GM23338 (cell line): ENCODE results near the gene CPD. TPM values are rescaled to one million over a fixed set of nuclear protein-coding genes. Genes with fewer than 3 reads are reported as not detected.

ENCODE experiments used
- ATAC-seq: fragments of 200-7000 bp; cut with Tn5 transposase; 3 replicates; pipeline ENCODE4 v1.9.1; 2020
- DNase-seq: peaks from one replicate; pipeline ENCODE4 v3.0.0-alpha.2; 2015; ENCODE audit warnings: low spot score
- H2AFZ ChIP-seq: fragments of 200-600 bp; sonication (generic); 2 replicates; pipeline ENCODE4 v1.8.0; 2016; ENCODE audit warnings: antibody characterized with exemption, mild to moderate bottlenecking, moderate library complexity
- H3F3A ChIP-seq: fragments of 200-600 bp; sonication (generic); replicated peaks from 2 replicates; pipeline ENCODE4 v1.8.0; 2017; ENCODE audit warnings: antibody characterized with exemption, mixed run types, low read depth
- H3K27ac ChIP-seq: fragments of 200-600 bp; sonication (generic); 2 replicates; pipeline ENCODE4 v1.6.1; 2016; ENCODE audit warnings: low read depth
- H3K27me3 ChIP-seq: fragments of 200-600 bp; sonication (generic); 2 replicates; pipeline ENCODE4 v1.8.0; 2016; ENCODE audit warnings: mild to moderate bottlenecking, mixed run types, moderate library complexity; ENCODE audit not compliant: insufficient read depth
- H3K36me3 ChIP-seq: fragments of 200-600 bp; sonication (generic); 2 replicates; pipeline ENCODE4 v1.8.0; 2016; ENCODE audit warnings: mild to moderate bottlenecking; ENCODE audit not compliant: insufficient read depth
- H3K4me1 ChIP-seq: fragments of 200-600 bp; sonication (generic); 2 replicates; pipeline ENCODE4 v1.8.0; 2016; ENCODE audit warnings: mild to moderate bottlenecking, moderate library complexity; ENCODE audit not compliant: insufficient read depth
- H3K4me2 ChIP-seq: fragments of 200-600 bp; sonication (generic); 2 replicates; pipeline ENCODE4 v1.7.1; 2017; ENCODE audit warnings: mixed run types
- H3K4me3 ChIP-seq: fragments of 200-600 bp; sonication (generic); 2 replicates; pipeline ENCODE4 v1.6.1; 2016; ENCODE audit warnings: mixed run types
- H3K79me2 ChIP-seq: fragments of 200-600 bp; sonication (generic); replicated peaks from 2 replicates; pipeline ENCODE4 v1.8.0; 2017; ENCODE audit warnings: mild to moderate bottlenecking; ENCODE audit not compliant: insufficient read depth
- H3K9me2 ChIP-seq: fragments of 200-600 bp; sonication (generic); 2 replicates; pipeline ENCODE4 v1.8.0; 2017; ENCODE audit not compliant: insufficient read depth
- H4K20me1 ChIP-seq: fragments of 200-600 bp; sonication (generic); replicated peaks from 2 replicates; pipeline ENCODE4 v1.8.0; 2017; ENCODE audit warnings: mild to moderate bottlenecking; ENCODE audit not compliant: insufficient read depth
- H3K27ac Mint-ChIP-seq: 2 replicates; pipeline ENCODE4 v1.8.0; 2020; ENCODE audit warnings: inconsistent platforms, mild to moderate bottlenecking, moderate library complexity, mixed read lengths
- H3K27me3 Mint-ChIP-seq: 3 replicates; pipeline ENCODE4 v1.8.0; 2022; ENCODE audit warnings: low read depth, mild to moderate bottlenecking, moderate library complexity, mixed read lengths, inconsistent platforms; ENCODE audit not compliant: insufficient read depth, poor library complexity
- H3K36me3 Mint-ChIP-seq: 3 replicates; pipeline ENCODE4 v1.8.0; 2021; ENCODE audit warnings: low read depth, mild to moderate bottlenecking, inconsistent platforms, moderate library complexity, mixed read lengths
- H3K4me1 Mint-ChIP-seq: 3 replicates; pipeline ENCODE4 v1.8.0; 2020; ENCODE audit warnings: mild to moderate bottlenecking, inconsistent platforms, mixed read lengths
- H3K4me3 Mint-ChIP-seq: 3 replicates; pipeline ENCODE4 v1.8.0; 2021; ENCODE audit warnings: moderate library complexity, mild to moderate bottlenecking, inconsistent platforms, mixed read lengths
- H3K9me3 Mint-ChIP-seq: 3 replicates; pipeline ENCODE4 v1.8.0; 2020; ENCODE audit warnings: moderate library complexity, mild to moderate bottlenecking, inconsistent platforms, mixed read lengths
- CREB1 ChIP-seq: fragments of 250-450 bp; sonication (Bioruptor Pico); IDR thresholded peaks from 2 replicates; pipeline ENCODE4 v1.5.0; 2020; ENCODE audit warnings: low read depth, mild to moderate bottlenecking, moderate library complexity
- EZH2 ChIP-seq: fragments of 200-600 bp; sonication (generic); IDR thresholded peaks from one replicate; pipeline ENCODE4 v1.8.0; 2017; ENCODE audit warnings: antibody characterized with exemption, mild to moderate bottlenecking, low read depth; ENCODE audit not compliant: unreplicated experiment
- EZH2phosphoT487 ChIP-seq: fragments of 200-600 bp; sonication (generic); IDR thresholded peaks from one replicate; pipeline ENCODE4 v1.8.1; 2018; ENCODE audit warnings: antibody characterized with exemption; ENCODE audit not compliant: unreplicated experiment
- JUNB ChIP-seq: IDR thresholded peaks from one replicate; pipeline ENCODE4 v1.6.1; 2016; ENCODE audit warnings: antibody characterized with exemption; ENCODE audit not compliant: unreplicated experiment
- NANOG ChIP-seq: IDR thresholded peaks from 2 replicates; pipeline ENCODE4 v1.6.1; 2016; ENCODE audit warnings: antibody characterized with exemption, borderline replicate concordance
- POLR2AphosphoS5 ChIP-seq: IDR thresholded peaks from 2 replicates; pipeline ENCODE4 v1.6.1; 2016; ENCODE audit warnings: antibody characterized with exemption, low read depth
- STAT1 ChIP-seq: IDR thresholded peaks from one replicate; pipeline ENCODE4 v1.6.1; 2016; ENCODE audit warnings: antibody characterized with exemption; ENCODE audit not compliant: unreplicated experiment
- ZNF114 ChIP-seq: fragments of 250-450 bp; sonication (Bioruptor Pico); IDR thresholded peaks from 2 replicates; pipeline ENCODE4 v1.5.0; 2020; ENCODE audit warnings: mild to moderate bottlenecking, moderate library complexity
- ZNF331 ChIP-seq: fragments of 250-450 bp; sonication (Bioruptor Pico); IDR thresholded peaks from 2 replicates; pipeline ENCODE4 v1.5.0; 2020; ENCODE audit warnings: low read depth, mild to moderate bottlenecking, moderate library complexity
- polyA plus RNA-seq: library from polyadenylated mRNA; unstranded; fragments of >200 nt; fragmentation: Nextera tagmentation; extraction: Ambion mirVana; gene quantifications from 2 replicates; pipeline ENCODE4 v1.2.1, GENCODE V29; 2016
- total RNA-seq: library from RNA; depleted of rRNA; stranded (reverse); fragments of >200 nt; shearing (Covaris generic); gene quantifications from 2 replicates; pipeline ENCODE4 v1.2.3, GENCODE V29; 2014
- TF ChIP-seq, protein P1 (sequence below), 2 experiments: fragments of 200-600 bp in 1 of 2; sonication (generic) in 1 of 2; conservative IDR thresholded peaks; 2 replicates each; pipeline versions ENCODE4 v1.5.1 to v1.6.1; 2016 to 2017; ENCODE audit warnings: antibody characterized with exemption in 2 of 2, low read depth in 2 of 2, mild to moderate bottlenecking in 2 of 2, moderate library complexity in 1 of 2
- TF ChIP-seq, protein P2 (sequence below): IDR thresholded peaks from one replicate; pipeline ENCODE4 v1.6.1; 2018; ENCODE audit warnings: antibody characterized with exemption; ENCODE audit not compliant: unreplicated experiment
- TF ChIP-seq, protein P3 (sequence below): IDR thresholded peaks from 2 replicates; pipeline ENCODE4 v1.6.1; 2016; ENCODE audit warnings: antibody characterized with exemption
- TF ChIP-seq, protein P4 (sequence below): fragments of 250-450 bp; sonication (Bioruptor Pico); IDR thresholded peaks from 2 replicates; pipeline ENCODE4 v1.5.0; 2020; ENCODE audit warnings: mild to moderate bottlenecking, moderate library complexity

The CPD gene
- total and polyA plus RNA-seq, 2 experiments from 2014 or later = 6.2 to 57.8 TPM

DNA sequence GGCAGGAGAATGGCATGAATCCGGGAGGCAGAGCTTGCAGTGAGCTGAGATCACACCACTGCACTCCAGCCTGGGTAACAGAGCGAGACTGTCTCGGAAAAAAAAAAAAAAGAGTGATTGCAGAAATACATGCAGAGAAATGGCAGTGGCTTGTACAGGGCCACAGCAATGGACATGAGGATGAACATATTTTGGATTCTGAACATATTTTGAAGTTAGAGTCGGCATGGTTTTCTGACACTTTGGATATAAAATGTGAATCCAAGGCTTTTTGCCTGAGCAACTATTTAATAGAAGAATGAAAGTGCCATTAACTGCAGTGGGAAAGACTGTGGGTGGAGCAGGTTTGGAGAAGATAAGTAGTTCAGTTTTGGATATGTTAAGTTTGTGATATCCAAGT is 35.8 kb downstream of the CPD start:
- Histone ChIP-seq H2AFZ (no peak overlapping the region), H3K9me2 (no peaks in the 10 kb centered on the region), H3K79me2 (0 out of 2 replicates have a peak, but pooled peaks cover 4% of the 10 kb centered on the region), H3K27me3 (no peaks in the 10 kb centered on the region), H3K4me2 (no peak overlapping the region), H3K4me1 (no peaks in the 10 kb centered on the region), H3K4me3 (no peak overlapping the region), H3K36me3 (no peaks in the 10 kb centered on the region), H3F3A (no peaks in the 10 kb centered on the region), H4K20me1 (no peaks in the 10 kb centered on the region; the same call in none of the 2 replicates), H3K27ac (no peak overlapping the region)
- TF ChIP-seq EZH2phosphoT487 = no peak
- TF ChIP-seq NANOG = no peak
- TF ChIP-seq JUNB = no peak
- no peak for TF ChIP-seq CREB1 (CRISPR knock-in tag)
- no peak for TF ChIP-seq POLR2AphosphoS5
- TF ChIP-seq, protein P1, sequence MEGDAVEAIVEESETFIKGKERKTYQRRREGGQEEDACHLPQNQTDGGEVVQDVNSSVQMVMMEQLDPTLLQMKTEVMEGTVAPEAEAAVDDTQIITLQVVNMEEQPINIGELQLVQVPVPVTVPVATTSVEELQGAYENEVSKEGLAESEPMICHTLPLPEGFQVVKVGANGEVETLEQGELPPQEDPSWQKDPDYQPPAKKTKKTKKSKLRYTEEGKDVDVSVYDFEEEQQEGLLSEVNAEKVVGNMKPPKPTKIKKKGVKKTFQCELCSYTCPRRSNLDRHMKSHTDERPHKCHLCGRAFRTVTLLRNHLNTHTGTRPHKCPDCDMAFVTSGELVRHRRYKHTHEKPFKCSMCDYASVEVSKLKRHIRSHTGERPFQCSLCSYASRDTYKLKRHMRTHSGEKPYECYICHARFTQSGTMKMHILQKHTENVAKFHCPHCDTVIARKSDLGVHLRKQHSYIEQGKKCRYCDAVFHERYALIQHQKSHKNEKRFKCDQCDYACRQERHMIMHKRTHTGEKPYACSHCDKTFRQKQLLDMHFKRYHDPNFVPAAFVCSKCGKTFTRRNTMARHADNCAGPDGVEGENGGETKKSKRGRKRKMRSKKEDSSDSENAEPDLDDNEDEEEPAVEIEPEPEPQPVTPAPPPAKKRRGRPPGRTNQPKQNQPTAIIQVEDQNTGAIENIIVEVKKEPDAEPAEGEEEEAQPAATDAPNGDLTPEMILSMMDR (conservative IDR thresholded peaks at IDR 0.05; ENCODE audit: low read depth in 2 of 2) = no peak
- TF ChIP-seq, protein P2, sequence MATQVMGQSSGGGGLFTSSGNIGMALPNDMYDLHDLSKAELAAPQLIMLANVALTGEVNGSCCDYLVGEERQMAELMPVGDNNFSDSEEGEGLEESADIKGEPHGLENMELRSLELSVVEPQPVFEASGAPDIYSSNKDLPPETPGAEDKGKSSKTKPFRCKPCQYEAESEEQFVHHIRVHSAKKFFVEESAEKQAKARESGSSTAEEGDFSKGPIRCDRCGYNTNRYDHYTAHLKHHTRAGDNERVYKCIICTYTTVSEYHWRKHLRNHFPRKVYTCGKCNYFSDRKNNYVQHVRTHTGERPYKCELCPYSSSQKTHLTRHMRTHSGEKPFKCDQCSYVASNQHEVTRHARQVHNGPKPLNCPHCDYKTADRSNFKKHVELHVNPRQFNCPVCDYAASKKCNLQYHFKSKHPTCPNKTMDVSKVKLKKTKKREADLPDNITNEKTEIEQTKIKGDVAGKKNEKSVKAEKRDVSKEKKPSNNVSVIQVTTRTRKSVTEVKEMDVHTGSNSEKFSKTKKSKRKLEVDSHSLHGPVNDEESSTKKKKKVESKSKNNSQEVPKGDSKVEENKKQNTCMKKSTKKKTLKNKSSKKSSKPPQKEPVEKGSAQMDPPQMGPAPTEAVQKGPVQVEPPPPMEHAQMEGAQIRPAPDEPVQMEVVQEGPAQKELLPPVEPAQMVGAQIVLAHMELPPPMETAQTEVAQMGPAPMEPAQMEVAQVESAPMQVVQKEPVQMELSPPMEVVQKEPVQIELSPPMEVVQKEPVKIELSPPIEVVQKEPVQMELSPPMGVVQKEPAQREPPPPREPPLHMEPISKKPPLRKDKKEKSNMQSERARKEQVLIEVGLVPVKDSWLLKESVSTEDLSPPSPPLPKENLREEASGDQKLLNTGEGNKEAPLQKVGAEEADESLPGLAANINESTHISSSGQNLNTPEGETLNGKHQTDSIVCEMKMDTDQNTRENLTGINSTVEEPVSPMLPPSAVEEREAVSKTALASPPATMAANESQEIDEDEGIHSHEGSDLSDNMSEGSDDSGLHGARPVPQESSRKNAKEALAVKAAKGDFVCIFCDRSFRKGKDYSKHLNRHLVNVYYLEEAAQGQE = no peak
- TF ChIP-seq, protein P3, sequence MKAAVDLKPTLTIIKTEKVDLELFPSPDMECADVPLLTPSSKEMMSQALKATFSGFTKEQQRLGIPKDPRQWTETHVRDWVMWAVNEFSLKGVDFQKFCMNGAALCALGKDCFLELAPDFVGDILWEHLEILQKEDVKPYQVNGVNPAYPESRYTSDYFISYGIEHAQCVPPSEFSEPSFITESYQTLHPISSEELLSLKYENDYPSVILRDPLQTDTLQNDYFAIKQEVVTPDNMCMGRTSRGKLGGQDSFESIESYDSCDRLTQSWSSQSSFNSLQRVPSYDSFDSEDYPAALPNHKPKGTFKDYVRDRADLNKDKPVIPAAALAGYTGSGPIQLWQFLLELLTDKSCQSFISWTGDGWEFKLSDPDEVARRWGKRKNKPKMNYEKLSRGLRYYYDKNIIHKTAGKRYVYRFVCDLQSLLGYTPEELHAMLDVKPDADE = no peak
- TF ChIP-seq, protein P4, sequence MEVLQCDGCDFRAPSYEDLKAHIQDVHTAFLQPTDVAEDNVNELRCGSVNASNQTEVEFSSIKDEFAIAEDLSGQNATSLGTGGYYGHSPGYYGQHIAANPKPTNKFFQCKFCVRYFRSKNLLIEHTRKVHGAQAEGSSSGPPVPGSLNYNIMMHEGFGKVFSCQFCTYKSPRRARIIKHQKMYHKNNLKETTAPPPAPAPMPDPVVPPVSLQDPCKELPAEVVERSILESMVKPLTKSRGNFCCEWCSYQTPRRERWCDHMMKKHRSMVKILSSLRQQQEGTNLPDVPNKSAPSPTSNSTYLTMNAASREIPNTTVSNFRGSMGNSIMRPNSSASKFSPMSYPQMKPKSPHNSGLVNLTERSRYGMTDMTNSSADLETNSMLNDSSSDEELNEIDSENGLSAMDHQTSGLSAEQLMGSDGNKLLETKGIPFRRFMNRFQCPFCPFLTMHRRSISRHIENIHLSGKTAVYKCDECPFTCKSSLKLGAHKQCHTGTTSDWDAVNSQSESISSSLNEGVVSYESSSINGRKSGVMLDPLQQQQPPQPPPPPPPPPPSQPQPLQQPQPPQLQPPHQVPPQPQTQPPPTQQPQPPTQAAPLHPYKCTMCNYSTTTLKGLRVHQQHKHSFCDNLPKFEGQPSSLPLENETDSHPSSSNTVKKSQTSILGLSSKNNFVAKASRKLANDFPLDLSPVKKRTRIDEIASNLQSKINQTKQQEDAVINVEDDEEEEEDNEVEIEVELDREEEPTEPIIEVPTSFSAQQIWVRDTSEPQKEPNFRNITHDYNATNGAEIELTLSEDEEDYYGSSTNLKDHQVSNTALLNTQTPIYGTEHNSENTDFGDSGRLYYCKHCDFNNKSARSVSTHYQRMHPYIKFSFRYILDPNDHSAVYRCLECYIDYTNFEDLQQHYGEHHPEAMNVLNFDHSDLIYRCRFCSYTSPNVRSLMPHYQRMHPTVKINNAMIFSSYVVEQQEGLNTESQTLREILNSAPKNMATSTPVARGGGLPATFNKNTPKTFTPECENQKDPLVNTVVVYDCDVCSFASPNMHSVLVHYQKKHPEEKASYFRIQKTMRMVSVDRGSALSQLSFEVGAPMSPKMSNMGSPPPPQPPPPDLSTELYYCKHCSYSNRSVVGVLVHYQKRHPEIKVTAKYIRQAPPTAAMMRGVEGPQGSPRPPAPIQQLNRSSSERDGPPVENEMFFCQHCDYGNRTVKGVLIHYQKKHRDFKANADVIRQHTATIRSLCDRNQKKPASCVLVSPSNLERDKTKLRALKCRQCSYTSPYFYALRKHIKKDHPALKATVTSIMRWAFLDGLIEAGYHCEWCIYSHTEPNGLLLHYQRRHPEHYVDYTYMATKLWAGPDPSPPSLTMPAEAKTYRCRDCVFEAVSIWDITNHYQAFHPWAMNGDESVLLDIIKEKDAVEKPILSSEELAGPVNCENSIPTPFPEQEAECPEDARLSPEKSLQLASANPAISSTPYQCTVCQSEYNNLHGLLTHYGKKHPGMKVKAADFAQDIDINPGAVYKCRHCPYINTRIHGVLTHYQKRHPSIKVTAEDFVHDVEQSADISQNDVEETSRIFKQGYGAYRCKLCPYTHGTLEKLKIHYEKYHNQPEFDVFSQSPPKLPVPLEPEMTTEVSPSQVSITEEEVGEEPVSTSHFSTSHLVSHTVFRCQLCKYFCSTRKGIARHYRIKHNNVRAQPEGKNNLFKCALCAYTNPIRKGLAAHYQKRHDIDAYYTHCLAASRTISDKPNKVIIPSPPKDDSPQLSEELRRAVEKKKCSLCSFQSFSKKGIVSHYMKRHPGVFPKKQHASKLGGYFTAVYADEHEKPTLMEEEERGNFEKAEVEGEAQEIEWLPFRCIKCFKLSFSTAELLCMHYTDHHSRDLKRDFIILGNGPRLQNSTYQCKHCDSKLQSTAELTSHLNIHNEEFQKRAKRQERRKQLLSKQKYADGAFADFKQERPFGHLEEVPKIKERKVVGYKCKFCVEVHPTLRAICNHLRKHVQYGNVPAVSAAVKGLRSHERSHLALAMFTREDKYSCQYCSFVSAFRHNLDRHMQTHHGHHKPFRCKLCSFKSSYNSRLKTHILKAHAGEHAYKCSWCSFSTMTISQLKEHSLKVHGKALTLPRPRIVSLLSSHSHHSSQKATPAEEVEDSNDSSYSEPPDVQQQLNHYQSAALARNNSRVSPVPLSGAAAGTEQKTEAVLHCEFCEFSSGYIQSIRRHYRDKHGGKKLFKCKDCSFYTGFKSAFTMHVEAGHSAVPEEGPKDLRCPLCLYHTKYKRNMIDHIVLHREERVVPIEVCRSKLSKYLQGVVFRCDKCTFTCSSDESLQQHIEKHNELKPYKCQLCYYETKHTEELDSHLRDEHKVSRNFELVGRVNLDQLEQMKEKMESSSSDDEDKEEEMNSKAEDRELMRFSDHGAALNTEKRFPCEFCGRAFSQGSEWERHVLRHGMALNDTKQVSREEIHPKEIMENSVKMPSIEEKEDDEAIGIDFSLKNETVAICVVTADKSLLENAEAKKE = no peak
- TF ChIP-seq STAT1 = no peak
- TF ChIP-seq ZNF114 (CRISPR knock-in tag) = no peak
- no peak for TF ChIP-seq ZNF331 (CRISPR knock-in tag)
- TF ChIP-seq EZH2 = no peak
- no peak for ATAC-seq
- H3K4me3 Mint-ChIP-seq = no peak overlapping the region
- no peak for DNase-seq
- no peak overlapping the region for H3K27ac Mint-ChIP-seq
- peaks cover 2% of the 10 kb centered on the region; the same call in 1 of the 3 replicates for H3K36me3 Mint-ChIP-seq
- H3K9me3 Mint-ChIP-seq = no peaks in the 10 kb centered on the region
- H3K27me3 Mint-ChIP-seq = no peaks in the 10 kb centered on the region
- H3K4me1 Mint-ChIP-seq = peaks cover 9% of the 10 kb centered on the region; the same call in 2 of the 3 replicates
